Activated CD4-positive, alpha-beta T cell treated with anti-CD3 and anti-CD28 coated beads, Interleukin-2, amount 50 U/mL, for 4 hours (primary cell): ENCODE results near the gene IFI30.

Experiments used
- DNase-seq, 2 experiments: peaks; one replicate each; pipeline ENCODE4 v3.0.0-alpha.2; 2020

The IFI30 gene

DNA sequence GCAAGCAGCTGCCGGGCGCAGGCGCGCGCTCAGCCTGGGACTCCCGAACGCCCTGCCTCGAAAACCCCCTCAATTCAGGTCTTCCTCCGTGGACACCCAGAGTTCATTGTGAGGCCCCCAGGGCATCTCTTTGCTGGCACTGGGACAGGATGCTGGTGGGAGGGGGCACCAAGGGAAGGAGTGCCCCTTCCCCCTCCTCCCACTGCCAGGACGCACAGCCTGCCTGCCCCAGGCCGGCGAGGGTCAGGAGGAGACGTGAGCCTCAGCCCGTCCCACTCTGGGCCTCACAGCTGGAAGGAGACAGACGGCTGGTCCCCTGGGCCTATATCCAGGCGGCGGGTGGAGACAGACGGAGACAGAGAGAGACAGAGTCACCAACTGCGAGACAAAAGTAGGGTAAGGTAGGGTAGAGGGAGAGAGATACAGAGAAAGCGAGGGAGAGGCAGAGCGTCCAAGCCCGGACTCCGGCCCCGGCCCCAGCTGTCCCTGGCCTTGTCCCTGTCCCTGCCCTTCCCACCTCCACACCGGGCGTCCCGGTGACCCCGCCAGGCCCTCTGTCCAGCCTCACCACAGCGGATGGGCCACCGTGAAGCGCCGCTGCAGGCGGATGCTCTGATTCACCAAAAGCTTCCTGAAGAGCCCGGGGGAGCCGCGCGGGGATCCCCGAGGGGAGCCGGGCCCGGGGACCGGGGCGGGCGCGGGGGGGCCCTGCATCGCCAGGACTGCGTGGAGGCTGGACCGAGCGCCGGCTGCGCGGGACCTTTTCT lies 52.3 kb downstream of the IFI30 start, which contains the start of gene PDE4C:
PDE4C (minus strand) TSS at position 737 of the 767 bp plus-strand sequence; CDS start at position 714, 23 bp downstream.
- no peak for DNase-seq

DNA sequence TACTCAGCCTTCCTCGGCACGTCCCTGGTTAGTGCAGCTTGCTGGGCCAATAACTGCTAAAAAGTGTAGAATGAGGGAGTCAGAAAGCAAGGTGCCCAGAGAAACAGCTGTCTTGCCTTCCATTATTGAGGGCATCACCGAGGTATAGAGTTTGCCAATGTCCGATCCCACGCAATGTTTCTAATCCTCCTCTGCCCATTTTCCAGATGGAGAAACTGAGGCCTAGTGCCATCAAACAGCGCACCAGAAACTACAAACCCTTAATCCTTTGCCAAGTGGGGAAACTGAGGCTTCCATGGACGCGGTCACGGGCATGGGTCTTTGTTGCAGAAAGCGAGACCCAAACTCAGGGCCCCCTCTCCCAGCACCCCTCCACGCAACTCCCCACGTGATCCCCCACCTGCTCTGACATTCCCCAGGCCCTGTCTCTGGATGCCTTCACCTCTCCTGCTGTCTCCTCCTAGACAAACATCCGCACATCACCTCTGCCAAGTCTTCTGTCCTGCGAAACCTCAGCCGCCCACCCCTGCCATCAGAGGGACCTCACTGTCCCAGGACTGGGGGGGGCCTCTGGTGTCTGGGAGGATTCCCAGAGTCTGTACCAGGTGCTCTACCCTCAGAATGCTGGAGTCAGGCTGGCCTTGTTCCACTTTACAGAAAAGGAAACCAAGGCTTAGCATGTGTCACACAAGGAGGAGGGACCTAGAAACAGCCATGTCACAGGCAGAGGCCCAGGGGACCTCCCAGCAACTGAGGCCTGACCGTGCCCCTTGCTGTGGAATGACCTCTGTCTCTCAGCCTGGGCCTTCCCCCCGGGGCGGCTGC lies 53.6 kb downstream of the IFI30 start:
- no peak for DNase-seq
